Putamen (tissue), 1 donor: ENCODE data around the gene AADAC.
"Not testable (repeated sequence)": the region's sequence is repeated elsewhere in the genome, so short reads cannot be mapped to it uniquely, and the experiment has no call there.

Experiments
- DNase-seq: peaks from one replicate; pipeline ENCODE4 v3.0.0-alpha.2; 2016; ENCODE audit warnings: low spot score

AADAC gene, protein sequence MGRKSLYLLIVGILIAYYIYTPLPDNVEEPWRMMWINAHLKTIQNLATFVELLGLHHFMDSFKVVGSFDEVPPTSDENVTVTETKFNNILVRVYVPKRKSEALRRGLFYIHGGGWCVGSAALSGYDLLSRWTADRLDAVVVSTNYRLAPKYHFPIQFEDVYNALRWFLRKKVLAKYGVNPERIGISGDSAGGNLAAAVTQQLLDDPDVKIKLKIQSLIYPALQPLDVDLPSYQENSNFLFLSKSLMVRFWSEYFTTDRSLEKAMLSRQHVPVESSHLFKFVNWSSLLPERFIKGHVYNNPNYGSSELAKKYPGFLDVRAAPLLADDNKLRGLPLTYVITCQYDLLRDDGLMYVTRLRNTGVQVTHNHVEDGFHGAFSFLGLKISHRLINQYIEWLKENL

DNA sequence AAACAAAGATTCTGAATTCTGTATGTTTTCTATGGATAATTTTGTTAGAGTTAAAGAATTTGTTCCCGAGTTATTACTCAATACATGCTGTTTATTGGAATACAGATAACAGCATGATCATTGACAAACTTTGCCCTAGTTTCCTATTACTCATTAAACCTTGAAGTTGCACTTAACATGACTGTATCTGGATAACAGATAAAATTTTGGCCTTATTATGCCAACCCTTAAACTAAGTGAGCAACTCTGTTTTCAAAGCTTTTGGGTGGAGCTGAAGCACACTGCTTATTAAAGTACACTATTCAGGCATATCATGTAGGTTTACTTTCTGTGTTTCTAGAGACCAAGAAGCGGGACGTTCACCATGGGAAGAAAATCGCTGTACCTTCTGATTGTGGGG is at the start of gene AADAC:
AADAC (plus strand) TSS at position 318 of the 400 bp plus-strand sequence; CDS start at position 365, 47 bp downstream.
- no peak for DNase-seq

DNA sequence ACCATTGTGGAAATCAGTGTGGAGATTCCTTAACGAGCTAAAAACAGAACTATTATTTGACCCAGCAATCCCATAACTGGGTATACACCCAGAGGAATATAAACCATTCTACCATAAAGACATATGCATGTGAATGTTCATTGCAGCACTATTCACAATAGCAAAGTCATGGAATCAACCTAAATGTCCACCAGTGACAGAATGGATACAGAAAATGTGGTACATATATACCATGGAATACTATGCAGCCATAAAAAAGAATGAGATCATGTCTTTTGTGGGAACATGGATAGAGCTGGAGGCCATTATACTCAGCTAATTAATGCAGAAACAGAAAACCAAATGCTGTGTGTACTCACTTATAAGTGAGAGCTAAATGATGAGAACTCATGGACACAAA is 49.2 kb upstream of the AADAC start:
- DNase-seq: not testable (repeated sequence)

GRCh38 chr3:151765685-151766084 is 48.2 kb upstream of the AADAC start:
- DNase-seq: no peak

GRCh38 chr3:151766454-151766853 is 47.5 kb upstream of the AADAC start:
- no peak for DNase-seq

GRCh38 chr3:151768393-151768930 is 45.5 kb upstream of the AADAC start:
- DNase-seq: no peak

DNA sequence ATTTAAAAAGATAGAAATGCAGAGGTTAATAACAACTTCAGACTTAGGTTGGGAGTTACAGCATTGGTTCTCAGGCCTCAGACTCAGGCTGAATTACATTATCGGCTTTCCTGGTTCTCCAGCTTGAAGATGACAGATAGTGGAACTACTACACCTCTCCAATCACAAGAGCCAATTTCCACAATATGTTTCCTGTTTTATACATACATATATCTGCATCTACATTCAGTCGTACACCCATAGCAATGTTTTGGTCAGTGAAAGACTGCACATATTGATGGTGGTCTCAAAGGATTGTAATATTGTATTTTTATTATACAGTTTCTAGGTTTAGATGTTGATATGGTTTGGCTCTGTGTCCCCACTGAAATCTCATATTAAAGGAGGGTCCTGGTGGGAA is 44.7 kb upstream of the AADAC start:
- DNase-seq: no peak

DNA sequence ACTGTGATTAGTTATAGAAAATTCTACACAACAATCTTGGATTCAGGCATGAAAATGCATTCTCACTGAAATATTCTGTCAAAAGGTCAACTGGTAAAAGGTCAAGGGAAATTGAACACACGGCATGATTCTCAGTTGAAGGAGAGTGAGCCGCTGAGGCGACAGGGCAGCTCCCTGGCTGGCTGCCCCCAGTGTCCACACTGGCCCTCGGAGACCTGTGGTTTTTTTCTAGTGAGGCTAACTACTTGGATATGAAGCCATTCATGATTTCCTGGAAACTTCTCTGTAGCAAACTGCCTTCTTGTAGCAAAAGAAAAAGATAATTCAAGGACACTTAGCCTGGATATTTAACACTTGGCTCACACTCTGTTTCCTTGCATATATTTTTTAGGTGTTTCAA is 43.0 kb upstream of the AADAC start:
- DNase-seq: no peak

DNA sequence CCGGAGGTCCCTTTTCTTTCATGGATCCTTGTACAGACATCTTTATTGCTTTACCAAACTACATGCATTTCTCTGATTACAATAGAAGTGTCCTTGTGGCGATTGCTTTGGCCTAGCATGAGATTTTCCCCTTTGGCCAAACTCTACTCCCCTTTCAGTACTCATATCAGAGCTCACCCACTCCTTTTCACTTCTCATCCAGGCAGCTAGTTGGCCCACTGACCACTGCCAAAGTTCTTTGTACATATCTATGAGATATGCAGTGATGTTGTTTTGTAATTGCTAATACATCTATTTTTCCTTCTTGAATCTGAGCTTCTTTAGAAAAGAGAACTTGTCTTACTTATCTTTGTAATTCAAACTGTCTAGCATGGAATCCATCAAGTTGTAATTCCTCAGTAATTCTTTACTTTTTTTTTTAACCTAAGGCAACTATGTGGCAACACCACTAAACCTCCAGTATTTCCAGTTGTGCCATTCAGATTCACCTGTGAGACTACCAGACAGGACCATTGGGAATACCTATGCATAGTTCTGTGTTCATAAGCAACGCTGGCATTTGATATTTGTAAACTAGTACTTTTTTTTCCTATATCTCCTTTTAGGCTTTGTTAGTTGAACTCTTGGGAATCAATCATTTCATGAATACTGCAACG is 41.0 kb upstream of the AADAC start:
- DNase-seq: no peak

DNA sequence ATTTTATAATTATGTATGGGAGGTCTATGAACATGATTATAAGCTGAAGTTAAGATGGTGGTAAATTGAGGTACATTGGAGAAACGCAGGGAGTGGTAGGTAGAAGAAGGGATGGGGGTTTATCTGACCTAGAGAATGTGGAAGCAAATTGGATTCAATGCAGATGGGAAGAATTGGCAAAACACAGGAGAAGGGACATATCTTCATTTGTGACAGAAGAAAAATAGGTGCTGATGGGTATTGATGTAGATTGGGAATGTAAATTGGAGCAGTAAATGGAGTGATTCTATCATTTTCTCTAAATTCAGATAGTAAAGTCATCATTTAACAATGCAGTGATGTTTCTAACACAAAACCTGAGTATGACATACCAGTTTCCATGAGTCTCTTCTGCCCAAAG is 39.7 kb upstream of the AADAC start:
- DNase-seq: no peak

DNA sequence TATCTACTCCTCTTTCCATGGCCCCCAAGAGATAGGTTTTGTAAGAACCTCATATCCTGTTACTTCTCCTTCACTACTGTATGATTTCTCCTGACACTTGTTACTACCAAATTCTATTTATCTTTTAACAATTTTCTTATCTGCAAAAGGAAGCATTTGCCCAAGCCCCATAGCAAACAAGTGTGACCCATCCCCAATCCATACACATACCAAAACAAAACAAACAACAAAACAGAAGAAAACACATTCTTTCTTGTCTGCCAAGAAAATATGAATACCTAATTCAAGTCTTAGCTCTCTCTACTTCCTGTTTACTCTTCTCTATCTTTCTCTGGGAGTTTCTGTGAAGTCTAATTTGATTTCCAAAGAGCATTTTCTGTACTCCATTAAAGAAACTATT is 39.0 kb upstream of the AADAC start:
- DNase-seq: no peak

DNA sequence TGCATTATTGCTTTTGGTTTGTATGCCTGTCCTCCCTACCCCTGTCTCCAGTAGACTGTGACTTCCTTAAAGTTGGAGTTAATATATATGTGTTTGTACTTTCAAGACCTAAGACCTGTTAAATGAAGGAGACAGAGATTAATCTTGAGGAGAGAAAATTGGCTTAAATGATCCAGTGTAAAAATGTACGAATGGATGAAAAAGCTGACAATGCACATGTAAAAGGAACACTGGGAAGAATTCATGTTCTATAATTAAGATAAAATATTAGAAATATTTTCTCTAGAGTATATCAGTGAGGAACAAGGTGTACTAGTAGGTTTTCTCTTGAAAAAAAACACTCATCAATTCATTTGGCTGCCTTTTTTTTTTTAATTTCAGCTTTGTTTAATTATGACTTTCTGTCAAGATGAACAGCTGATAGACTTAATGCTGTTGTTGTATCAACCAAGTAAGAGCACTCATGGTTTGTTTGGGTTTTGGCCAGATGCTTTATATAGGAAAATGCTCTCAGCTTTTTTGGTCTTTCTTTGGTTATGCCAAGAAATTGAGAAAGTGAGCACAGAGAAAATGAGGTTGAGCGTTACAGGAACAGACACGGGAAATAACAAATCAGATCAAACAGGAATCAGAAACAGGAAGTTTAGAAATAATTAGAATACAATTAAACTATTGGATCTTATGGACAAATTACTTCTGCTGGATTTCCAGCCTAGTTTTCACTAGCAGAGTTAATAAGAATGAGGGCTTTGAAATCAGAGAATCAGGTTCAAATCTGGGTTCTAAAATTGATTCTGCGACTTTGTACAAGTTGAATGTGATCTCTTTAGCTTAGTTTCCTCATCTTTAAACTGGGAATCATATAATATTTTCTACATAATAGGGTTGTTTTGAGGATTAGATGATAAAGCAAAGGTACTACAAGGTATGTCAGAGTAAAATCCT is 38.3 kb upstream of the AADAC start:
- DNase-seq: no peak

GRCh38 chr3:151776259-151776740 is 37.6 kb upstream of the AADAC start:
- no peak for DNase-seq

DNA sequence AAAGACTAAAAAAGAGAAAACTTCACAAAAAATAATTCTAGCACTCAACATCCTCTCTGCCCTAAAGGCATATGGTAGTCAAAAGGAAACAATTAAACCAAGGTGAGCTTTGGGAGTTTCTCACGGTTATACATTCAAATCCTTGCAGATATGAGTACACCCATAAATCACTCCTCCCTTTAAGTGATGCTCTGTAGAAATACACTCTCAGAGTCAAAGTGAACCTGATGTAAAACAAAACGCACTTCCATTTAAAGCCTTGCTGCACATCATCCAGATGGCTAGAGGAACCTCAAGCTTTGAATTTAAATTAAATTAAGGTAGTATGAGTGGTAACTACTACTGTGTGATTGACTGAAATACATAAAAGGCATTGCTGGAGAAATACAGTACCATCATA is 36.0 kb upstream of the AADAC start:
- DNase-seq: no peak

GRCh38 chr3:151787626-151788025 is 26.3 kb upstream of the AADAC start:
- no peak for DNase-seq

GRCh38 chr3:151788401-151788800 is 25.5 kb upstream of the AADAC start:
- DNase-seq: no peak

DNA sequence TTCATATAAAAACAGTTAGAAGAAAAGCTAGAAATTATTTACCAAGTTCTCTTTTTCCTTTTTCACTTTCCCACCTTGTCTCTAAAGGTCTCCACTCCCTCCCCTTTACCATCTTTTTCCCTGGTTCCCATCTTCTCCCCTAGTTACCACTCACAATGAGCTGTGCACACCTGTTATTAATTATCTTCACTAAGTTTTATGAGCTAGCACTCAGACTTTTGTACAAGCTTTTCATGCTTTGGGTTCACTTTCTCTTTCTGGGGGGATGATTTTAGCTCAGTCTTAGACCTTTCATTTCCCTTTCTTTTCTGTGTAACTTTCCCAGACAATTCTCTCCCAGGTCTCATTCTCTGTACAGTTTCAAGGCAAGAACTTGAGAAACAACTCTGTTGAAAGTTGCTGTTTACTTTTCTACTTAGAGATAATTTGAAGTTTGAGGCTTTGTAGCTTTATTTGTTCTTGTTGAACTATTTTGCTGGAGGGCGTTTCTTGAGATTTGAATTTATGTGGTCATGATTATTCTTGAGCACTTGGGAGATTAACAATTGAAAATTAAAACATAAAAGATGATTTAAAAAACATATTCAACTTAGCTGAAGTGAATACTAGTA is 24.0 kb upstream of the AADAC start:
- no peak for DNase-seq

DNA sequence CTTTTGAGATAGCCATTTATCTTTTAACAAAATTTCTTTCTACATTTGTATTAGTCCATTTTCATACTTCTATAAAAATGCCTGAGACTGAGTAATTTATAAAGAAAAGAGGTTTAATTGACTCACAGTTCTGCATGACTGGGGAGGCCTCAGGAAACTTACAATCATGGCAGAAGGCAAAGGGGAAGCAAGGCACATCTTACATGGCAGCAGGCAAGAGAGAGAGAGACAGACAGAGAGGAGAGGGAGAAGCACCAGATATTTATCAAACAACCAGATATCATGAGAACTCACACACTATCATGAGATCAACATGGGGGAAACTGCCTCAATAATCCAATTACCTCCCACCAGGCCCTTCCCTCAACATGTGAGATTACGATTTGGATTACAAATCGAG is 23.2 kb upstream of the AADAC start:
- not testable (repeated sequence) for DNase-seq

DNA sequence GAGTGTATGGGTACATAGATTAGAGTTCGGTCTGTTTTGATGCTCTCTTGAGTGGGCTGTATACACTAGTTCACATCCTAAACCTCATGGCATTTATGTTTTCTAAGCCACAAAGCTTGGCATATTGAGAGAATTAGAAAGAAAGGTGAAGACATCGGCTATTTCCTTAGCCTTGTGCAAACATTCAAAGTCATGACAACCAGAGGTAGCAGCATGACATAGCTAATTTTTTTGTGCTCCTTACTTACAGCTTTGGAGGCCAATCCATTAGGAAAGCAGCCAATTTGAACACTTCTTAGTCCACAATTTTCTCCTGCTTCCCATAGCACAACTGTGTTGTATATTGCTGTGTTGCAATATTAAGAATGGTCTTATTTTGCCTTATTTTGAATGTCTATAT is 21.5 kb upstream of the AADAC start:
- DNase-seq: no peak

GRCh38 chr3:151793636-151794035 is 20.3 kb upstream of the AADAC start:
- no peak for DNase-seq

DNA sequence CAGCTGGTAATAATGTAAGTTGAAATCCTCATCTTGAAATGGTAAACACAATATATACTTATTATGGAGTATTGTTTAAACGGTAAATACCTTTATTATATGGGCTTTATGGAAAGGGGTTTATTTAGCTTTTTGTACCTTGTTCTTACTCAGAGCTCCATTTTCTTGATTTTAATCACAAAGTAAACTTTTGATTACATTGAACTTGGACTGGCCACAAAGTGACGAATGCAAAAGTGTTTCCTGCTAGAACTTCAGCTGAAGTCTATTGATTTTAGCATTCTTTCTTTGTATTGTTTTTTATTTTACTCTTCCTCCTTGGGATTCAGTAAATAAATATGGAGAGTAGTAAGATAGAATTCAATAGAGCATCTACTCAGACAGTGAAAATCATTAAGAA is 19.8 kb upstream of the AADAC start:
- DNase-seq: no peak

DNA sequence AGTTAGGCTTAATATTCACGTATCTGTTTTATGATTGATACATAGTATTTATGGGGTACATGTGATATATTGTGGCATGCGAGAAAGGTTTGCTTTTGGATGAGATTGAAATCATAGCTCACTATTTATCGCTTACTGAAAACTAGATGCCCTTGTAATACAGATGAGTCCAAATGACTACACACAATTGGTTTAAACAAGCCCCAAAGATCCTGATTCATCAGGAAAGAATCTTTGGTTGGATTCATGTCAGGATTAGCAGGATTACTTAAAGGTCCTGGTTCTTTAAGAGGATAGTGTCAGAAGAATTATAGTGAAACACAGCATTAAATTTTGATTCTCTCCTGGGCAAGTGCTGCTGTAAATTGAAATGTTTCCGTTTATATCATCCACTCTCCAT is 18.6 kb upstream of the AADAC start:
- DNase-seq: no peak
